Hematopoietic multipotent progenitor cell treated with erythropoietin and hydrocortisone succinate and interleukin-3 and kit ligand, for 17 days (in vitro differentiated cells): Measurements from ENCODE around the gene P2RY2.

ENCODE experiments used
- DNase-seq: peaks from one replicate; pipeline ENCODE4 v3.0.0-alpha.2; 2015; ENCODE audit warnings: low spot score

P2RY2 gene

DNA sequence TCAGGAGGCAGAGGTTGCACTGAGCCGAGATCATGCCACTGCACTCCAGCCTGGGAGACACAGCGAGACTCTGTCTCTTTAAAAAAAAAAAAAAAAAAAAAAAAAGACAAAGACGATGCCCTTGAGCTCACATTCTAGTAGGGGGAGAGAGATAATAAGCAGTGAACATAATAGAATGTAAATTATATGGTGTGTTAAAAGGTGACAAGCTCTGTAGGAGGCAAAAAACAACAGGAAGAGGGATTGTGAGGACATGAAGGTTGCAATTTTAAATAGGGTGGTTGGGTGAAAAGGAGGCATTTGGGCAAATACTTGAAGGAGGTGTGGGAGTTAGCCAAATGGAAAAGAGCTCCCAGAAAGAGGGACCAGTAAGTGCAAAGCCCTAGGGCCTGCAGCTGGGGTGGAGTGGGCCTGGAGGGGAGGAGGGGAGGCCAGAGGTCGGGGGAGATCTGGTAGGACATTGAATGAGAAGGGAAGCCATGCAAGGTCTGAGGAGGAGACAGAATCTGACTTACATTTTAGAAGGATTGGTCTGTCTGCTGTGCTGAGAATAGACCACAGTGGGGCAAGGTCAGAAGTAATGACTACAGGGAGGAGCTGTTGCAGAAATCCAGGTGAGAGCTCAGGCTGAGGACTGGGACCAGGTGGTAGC lies 26.6 kb downstream of the P2RY2 start:
- no peak for DNase-seq

DNA sequence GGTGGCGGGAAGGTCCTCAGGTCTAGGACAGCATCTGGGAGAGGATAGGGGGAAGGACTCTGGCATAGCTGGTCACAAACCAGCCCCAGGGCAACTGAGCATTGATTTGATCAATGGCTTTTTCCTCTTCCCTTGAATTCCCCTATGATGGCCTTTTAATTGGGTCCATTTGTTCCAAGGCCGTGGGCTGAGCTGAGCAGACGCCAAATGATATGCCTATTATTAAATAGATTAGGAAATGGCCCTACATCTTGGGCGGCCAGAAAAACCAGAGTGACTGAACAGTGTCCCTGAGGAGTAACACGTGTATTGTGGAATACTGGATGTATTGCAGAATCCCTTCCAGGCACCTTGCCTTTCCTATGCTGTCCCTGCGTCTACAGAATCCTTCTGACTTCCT lies 27.4 kb downstream of the P2RY2 start:
- no peak for DNase-seq

GRCh38 chr11:73246303-73246702 lies 28.2 kb downstream of the P2RY2 start:
- DNase-seq = no peak

DNA sequence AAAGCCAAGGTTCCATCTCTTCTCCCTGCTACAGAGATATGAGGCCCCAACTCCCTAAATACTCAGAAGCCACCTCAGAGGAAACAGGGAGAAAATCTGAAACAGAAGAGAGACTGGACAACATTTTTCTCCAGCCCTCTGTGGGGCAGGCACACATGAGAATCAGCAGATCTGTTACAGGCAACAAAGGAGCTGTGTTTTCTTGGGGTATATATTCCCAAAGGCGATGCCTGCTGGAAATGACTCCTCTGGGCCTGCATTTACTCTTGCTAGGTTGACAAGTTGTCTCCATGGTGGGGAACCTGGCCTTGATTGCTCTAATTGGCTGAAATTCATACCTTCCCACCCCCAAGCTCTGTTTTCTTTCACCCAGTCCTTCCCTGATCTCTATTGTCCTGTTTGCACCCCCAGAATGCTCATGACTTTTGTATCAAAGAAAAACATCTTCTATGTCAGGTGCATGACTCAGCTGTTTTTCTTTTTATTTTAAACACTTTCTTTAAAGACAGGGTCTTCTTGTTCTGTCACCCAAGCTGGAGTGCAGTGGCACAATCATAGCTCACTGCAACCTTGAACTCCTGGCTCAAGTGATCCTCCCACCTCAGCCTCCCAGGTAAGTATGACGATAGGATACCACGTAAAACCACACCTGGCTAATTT lies 30.6 kb downstream of the P2RY2 start:
- no peak for DNase-seq

DNA sequence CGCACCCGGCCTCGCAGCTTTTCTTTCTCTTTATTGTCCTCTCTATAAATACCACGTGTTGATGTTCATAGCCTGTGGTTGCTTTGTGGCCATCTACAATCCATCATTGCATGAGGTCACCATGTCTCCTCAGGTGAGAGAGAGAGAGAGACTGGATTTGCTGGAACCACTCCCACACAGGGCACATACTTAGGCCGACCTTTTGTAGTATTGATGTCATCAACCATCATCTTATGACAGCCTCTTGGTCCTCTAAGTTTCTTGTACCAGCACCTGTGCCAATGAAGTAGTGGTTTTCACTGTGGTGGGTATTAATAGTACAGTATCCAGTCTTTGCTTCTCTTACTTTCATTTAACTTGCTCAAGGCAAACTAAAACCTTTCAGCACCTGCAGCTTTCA lies 31.2 kb downstream of the P2RY2 start:
- DNase-seq = no peak

GRCh38 chr11:73249853-73250783 lies 32.0 kb downstream of the P2RY2 start:
- no peak for DNase-seq

GRCh38 chr11:73252577-73253191 lies 34.6 kb downstream of the P2RY2 start:
- DNase-seq = no peak

DNA sequence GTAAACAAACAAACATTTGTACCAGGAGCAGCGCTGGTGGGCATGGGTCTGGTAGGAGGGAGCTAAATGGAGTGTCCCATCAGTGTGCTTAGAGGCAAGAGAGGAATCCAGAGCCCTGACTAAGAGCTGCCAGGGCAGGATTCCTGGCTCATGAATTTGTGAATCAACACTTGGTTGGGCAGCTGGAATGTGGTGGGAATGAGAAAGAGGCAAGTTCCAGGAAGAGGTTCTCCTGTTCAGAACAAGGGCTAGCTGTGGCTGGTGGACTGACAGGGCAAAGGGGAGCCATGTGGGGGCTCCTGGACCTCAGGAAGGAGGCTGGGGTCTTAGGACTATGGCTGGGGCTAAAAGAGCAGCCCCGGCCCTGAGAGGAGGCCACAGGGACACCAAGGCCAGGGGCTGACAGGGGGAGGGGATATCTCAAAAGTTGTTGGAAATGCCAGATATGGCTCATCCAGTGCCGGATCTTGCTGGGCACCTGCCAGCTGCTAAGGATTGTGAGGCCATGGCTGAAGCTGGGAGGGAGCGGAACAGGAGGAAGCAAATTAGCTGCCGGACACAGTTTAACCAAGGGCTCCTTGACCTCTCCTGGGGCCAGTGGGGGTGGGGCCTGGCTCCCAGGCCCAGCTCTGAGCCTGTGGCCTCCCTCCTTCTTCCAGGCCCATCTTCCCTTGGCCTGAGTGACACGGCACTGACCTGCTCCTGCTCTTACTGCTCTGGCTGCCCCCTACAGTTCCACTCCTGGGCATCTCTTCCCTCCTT lies 39.4 kb downstream of the P2RY2 start:
- no peak for DNase-seq

DNA sequence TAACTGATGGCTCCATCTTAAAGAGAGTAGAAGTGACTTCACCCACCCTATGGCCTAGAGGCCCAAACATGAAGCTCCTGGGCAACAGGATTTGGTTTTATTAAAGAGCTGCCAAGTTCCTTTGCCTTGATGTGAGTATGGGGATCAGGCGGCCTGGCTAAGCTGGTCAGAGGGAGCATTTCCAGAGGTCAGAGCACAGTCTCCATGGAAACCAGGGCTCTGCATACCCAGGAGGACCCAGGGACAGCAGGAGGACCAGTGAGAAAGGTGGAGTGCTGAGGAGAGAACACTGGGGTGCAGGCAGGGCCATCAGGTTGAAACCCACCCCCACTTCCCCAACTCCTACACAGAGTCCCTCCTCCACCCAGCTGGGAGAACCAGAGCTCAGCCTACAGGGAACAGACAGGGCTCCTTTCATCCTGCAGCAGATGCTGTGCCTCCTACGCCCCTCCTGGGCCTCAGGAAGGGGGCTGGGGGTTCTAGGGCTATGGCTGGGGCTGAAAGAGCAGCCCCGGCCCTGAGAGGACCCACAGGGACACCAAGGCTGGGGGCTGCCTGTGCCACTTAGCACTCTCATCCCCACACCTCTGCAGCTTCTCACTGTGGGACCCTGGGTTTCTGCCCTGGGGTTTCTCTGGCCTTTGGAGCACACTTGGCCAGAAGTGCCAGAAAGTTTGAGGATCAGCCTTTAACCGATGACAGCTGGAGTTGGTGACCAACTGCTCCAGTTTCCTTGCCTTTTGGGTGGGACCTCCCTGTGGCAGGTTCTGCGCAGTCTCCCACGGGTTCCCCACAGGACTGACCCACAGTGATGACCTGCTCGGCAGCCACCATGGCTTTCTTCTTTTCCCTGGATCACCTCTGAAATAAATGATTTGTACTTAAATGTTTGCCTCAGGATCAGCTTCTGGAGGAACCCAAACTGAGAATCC lies 40.3 kb downstream of the P2RY2 start:
- DNase-seq = no peak

GRCh38 chr11:73259406-73260126 lies 41.5 kb downstream of the P2RY2 start:
- DNase-seq = no peak

DNA sequence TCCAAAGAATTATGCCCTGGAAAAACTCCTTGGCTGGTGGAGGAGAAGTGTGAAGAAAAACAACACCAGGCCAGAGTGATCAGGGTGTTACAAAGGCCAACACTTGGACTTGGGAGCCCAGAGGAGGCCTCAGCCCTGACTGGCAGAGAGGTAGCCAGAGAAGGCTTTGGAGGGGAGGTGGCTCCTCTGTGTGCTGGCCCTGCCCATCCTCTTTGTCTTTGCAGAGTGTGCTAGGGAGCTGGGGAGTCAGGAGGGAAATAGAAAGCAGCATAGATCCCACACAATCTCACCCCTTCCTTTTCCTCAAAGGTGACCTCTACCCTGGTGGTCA lies 42.0 kb downstream of the P2RY2 start:
- no peak for DNase-seq

DNA sequence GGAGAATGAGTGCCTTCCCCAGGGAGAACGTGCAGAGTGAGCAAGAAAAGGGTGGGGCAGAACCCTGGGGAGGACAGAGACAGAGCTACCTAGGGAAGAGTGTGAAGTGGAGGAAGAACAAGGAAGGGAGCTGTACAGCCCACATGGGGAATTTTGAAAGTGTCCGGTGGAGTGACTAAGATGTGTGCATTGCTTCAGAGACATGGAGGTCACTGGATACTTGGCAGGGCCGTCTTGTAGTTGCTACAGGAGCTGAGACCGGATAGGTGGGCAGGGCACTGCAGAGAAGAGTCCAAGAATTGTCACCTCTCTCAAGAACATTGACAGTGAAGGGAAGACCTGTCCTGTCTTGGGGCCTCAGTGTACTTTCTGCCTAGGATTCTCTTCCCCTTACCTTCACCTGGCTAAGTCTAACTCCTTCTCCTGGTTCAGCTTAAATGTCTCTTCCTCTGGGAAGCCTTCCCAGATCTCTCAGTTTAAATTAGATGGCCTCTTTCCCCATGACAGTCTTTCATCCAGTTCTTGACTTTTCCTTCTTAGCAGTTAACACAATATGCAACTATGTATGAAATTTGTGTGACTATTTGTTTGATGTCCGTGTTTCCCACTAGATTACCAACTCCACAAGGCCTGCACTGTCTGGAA lies 44.9 kb downstream of the P2RY2 start:
- no peak for DNase-seq

DNA sequence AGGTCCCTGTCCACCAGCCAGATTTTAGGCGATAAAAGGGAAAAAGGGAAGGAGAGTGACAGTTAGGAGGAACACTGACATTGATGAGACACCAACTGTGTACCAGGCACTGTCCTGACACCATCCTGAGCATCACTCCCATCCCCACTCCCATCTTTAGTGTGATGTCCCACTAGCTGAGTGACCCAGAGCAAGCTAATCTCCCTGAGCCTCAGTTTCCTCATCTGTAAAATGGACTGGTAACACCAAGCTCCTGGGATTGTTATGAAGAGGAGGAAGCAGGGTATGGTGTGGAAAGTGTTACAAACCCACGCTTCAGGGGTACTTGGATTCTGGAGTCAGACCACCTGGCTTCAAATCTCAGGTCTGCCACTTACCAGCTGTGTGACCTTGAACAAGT lies 45.6 kb downstream of the P2RY2 start:
- no peak for DNase-seq

DNA sequence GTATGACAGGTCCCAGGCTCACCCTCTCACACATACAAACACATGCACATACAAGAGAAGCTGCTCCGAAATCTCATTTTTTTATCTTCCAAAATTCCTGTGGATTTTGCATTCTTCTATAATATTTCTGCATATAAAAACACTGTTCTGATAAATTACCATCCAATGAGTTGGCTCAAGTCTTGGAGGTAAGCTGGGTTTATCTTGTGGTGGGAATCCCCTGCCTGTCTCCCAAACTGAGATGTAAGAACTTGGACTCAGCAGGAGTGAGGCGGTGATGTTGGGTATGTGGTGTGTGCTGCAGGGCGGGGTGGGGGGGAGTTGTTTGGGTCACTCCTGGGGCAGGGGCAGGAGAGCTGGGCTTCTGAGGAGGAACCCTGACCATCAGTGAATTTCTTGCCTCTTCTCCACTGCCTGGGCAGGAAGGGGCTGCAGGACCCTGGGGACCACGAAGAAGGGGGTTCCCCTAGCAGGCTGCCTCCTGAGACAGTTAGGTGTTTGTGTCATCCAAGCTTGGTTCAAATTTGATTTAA lies 47.3 kb downstream of the P2RY2 start:
- no peak for DNase-seq

DNA sequence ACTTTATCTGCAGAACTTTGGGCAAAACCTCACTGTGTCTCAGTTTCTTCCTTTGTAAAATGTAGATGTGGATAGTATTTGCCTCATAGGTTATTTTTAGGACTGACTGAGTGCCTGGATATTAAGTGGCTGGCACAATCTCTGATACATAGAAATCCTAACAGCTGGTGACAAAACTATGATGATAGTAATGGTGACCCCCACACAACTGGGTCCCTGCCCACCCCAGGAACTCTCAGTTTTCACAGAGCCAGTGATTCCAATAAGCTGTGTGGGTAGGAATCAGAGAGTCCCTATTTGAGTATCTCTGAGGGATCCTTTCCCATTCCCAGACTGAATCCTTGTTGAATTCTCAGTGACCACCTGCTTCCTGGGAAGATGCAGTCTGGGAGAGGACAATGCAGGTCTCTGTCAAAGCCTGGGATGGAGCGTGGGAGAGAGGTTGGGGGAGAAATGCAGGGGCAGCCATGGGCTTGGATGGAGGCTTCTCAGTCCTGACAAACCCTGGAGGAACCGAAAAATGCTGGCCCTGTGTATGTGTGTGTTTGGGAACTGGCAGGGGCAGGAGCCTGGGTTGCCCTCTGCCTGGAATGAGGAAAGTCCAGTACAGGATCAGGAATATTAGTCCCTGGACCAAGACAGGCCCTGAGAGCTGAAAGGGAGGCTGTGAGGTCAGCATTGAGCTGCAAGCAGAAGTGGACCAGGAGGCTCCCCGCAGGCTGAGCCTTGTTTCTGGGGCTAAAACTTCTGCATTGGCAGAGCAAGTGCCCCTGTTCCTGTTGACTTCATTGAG lies 48.0 kb downstream of the P2RY2 start:
- no peak for DNase-seq

DNA sequence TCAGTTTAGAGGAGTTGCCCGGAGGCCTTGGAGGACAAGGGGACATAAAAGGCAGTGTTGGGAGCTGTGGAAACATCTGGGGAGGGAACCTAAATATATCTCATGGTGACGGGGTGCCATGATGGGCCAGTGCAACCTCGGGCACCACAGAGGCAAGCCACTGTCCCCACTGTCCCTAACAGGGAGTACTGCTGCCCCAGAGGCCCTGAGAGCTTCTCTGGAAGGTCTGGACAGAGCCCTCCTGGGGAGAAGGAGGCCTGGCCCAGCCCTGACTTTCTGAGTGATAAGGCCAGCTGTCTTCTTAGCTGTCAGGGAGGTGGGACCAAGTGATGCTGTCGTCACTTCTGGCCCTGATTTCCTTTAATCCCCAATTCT lies 48.6 kb downstream of the P2RY2 start:
- DNase-seq = no peak

GRCh38 chr11:73267122-73267846 lies 49.2 kb downstream of the P2RY2 start:
- DNase-seq = no peak
